GM12891 (cell line): ENCODE results near the gene UBE2M.

Source experiments
- POLR2A ChIP-seq: IDR thresholded peaks from 2 replicates; pipeline ENCODE4 v1.6.1; 2011; ENCODE audit warnings: low read depth, low read length, control low read depth
- TAF1 ChIP-seq: IDR thresholded peaks from 2 replicates; pipeline ENCODE4 v1.6.1; 2011; ENCODE audit warnings: low read depth, low read length, control low read depth

- TF ChIP-seq POLR2A = no peak
- TF ChIP-seq TAF1 = no peak
Observed at GRCh38 chr19:58519087-58519354, 39.4 kb downstream of the UBE2M start.
